SK-N-SH (cell line): ENCODE measurements around the gene CLTCL1.

Source experiments
- CTCF ChIP-seq: fragments of 200-600 bp; sonication (generic); IDR thresholded peaks from 2 replicates; pipeline ENCODE4 v1.6.1; 2017; ENCODE audit warnings: antibody characterized with exemption, mild to moderate bottlenecking, moderate library complexity
- ELF1 ChIP-seq: IDR thresholded peaks from 2 replicates; pipeline ENCODE4 v1.4.0; 2012
- EZH2phosphoT487 ChIP-seq: fragments of 200-600 bp; sonication (generic); IDR thresholded peaks from 2 replicates; pipeline ENCODE4 v1.6.1; 2017; ENCODE audit warnings: low read depth, mixed run types, mild to moderate bottlenecking, antibody characterized with exemption, moderate library complexity, borderline replicate concordance
- IRF3 ChIP-seq: fragments of 150-350 bp; IDR thresholded peaks from 2 replicates; pipeline ENCODE4 v1.6.1; 2016; ENCODE audit warnings: mild to moderate bottlenecking, low read depth, low read length
- NFIC ChIP-seq: IDR thresholded peaks from 2 replicates; pipeline ENCODE4 v1.4.0; 2012; ENCODE audit warnings: borderline replicate concordance
- NRF1 ChIP-seq: IDR thresholded peaks from 2 replicates; pipeline ENCODE4 v1.6.1; 2012; ENCODE audit warnings: low read depth, mild to moderate bottlenecking, low read length
- POLR2AphosphoS5 ChIP-seq: IDR thresholded peaks from 2 replicates; pipeline ENCODE4 v1.6.1; 2012; ENCODE audit warnings: low read depth, low read length
- RAD21 ChIP-seq: IDR thresholded peaks from 2 replicates; pipeline ENCODE4 v1.6.1; 2012; ENCODE audit warnings: mild to moderate bottlenecking, low read length
- REST ChIP-seq: IDR thresholded peaks from 2 replicates; pipeline ENCODE4 v1.6.1; 2012; ENCODE audit warnings: mild to moderate bottlenecking, low read depth, low read length, moderate library complexity
- RFX5 ChIP-seq: IDR thresholded peaks from 2 replicates; pipeline ENCODE4 v1.6.1; 2012; ENCODE audit warnings: mild to moderate bottlenecking, improper control_type of control experiment, low read length

DNA sequence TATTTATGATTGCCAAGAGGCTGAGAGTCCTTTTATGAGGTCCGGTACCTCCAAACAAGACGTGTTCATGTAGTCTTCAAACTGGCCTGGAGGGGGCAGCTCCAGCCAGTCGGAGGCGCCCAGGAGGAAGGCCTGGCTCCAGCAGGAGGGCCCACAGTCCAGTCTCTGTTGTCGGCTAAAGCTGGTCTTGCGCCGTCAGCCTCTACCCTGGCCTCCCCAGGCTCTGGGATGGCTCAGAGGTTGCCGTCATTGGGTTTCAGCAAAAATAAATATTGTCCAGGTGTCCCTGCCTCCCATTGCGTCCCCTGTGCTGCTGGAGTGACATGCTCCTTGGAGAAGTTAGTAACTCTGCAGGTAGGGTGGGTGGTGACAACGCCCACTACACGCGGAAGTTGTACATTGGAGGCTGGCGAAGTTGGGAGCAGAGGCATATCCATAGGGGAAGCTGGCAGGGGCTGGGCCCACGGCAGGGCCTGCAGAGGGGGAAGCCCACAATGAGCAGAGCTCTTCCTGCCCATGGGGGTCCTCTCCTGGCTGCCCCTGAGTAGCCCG is 111.9 kb downstream of the CLTCL1 start:
- TF ChIP-seq CTCF (peak; percentile 72), NRF1 (no peak), RAD21 (peak; percentile 86), NFIC (no peak), IRF3 (no peak), ELF1 (no peak), POLR2AphosphoS5 (no peak), EZH2phosphoT487 (no peak), REST (no peak), RFX5 (no peak)
